ENCODE measurements around the gene CLPSL2.

Gene CLPSL2

GRCh38 chr6:35746516-35746915, 29.9 kb upstream of the CLPSL2 start:
- no peak for DNase-seq (ENCODE audit: low read depth)

- no peak for DNase-seq (ENCODE audit: low read depth)
Measured at GRCh38 chr6:35747877-35748276, 28.5 kb upstream of the CLPSL2 start.

- no peak for DNase-seq (ENCODE audit: low read depth)
Measured at GRCh38 chr6:35750557-35750956, 25.8 kb upstream of the CLPSL2 start.

- no peak for DNase-seq (ENCODE audit: low read depth)
Measured at GRCh38 chr6:35751594-35751993, 24.8 kb upstream of the CLPSL2 start.

- no peak for DNase-seq (ENCODE audit: low read depth)
Measured at GRCh38 chr6:35752330-35752729, 24.1 kb upstream of the CLPSL2 start.

GRCh38 chr6:35754452-35755277, 21.7 kb upstream of the CLPSL2 start:
- DNase-seq (ENCODE audit: low read depth): peak; percentile 41

GRCh38 chr6:35755278-35755924, 21.0 kb upstream of the CLPSL2 start:
- no peak for DNase-seq (ENCODE audit: low read depth)

- DNase-seq (ENCODE audit: low read depth): peak; percentile 53
Measured at GRCh38 chr6:35757456-35758123, 18.8 kb upstream of the CLPSL2 start.

GRCh38 chr6:35759426-35759825, 17.0 kb upstream of the CLPSL2 start:
- DNase-seq (ENCODE audit: low read depth): no peak

GRCh38 chr6:35765739-35766138, 10.7 kb upstream of the CLPSL2 start:
- DNase-seq (ENCODE audit: low read depth): no peak

- no peak for DNase-seq (ENCODE audit: low read depth)
Measured at GRCh38 chr6:35769211-35769610, 7.2 kb upstream of the CLPSL2 start.

- DNase-seq (ENCODE audit: low read depth): no peak
Measured at GRCh38 chr6:35771343-35771627, 5.1 kb upstream of the CLPSL2 start.

- no peak for DNase-seq (ENCODE audit: low read depth)
Measured at GRCh38 chr6:35774116-35774794, 2.1 kb upstream of the CLPSL2 start.

GRCh38 chr6:35775031-35775430, 1.4 kb upstream of the CLPSL2 start:
- DNase-seq (ENCODE audit: low read depth): no peak

GRCh38 chr6:35777356-35778102, 1.1 kb downstream of the CLPSL2 start:
- DNase-seq (ENCODE audit: low read depth): no peak

GRCh38 chr6:35778437-35778836, 2.0 kb downstream of the CLPSL2 start:
- no peak for DNase-seq (ENCODE audit: low read depth)

- DNase-seq (ENCODE audit: low read depth): no peak
Measured at GRCh38 chr6:35780719-35781118, 4.3 kb downstream of the CLPSL2 start, which contains the start of gene CLPSL1. Gene CLPSL1 (plus strand): TSS chr6:35781019. CDS start chr6:35781111, 92 bp downstream.

- DNase-seq (ENCODE audit: low read depth): no peak
Measured at GRCh38 chr6:35781290-35781689, 4.9 kb downstream of the CLPSL2 start.

GRCh38 chr6:35782424-35782823, 6.0 kb downstream of the CLPSL2 start:
- no peak for DNase-seq (ENCODE audit: low read depth)

GRCh38 chr6:35784200-35784599, 7.8 kb downstream of the CLPSL2 start:
- no peak for DNase-seq (ENCODE audit: low read depth)

GRCh38 chr6:35786272-35786671, 9.9 kb downstream of the CLPSL2 start:
- no peak for DNase-seq (ENCODE audit: low read depth)

- no peak for DNase-seq (ENCODE audit: low read depth)
Measured at GRCh38 chr6:35786810-35787209, 10.4 kb downstream of the CLPSL2 start.

Data from ELR (cell line).